ENCODE data around the gene SDR42E1.

- TF ChIP-seq CTCF (IDR thresholded peaks at IDR 0.05; ENCODE audit: insufficient read depth, low read length) (no peak), REST (IDR thresholded peaks at IDR 0.05; ENCODE audit: insufficient replicate concordance, low read depth) (no peak)
Observed at GRCh38 chr16:82059983-82060421, 48.7 kb upstream of the SDR42E1 start.
